Activated T-cell treated with anti-CD3 and anti-CD28 coated beads, Interleukin-2, amount 50 U/mL, for 4 hours (primary cell): ENCODE data around the gene TEAD4. TPM values are rescaled to one million over a fixed set of nuclear protein-coding genes. Genes with fewer than 3 reads are reported as not detected.

Experiments
- ATAC-seq, 2 donors: fragments of 200-7000 bp; cut with Tn5 transposase; one replicate each; pipeline ENCODE4 v1.10.0; 2021
- DNase-seq: peaks from one replicate; pipeline ENCODE4 v3.0.0-alpha.2; 2020
- H3K27me3 Mint-ChIP-seq: one replicate; pipeline ENCODE4 v1.8.0; 2021; ENCODE audit warnings: low read depth, mixed read lengths
- H3K36me3 Mint-ChIP-seq: one replicate; pipeline ENCODE4 v1.8.0; 2022; ENCODE audit warnings: mixed read lengths; ENCODE audit not compliant: insufficient read depth
- H3K4me1 Mint-ChIP-seq: one replicate; pipeline ENCODE4 v1.8.0; 2021; ENCODE audit warnings: low read depth, mixed read lengths
- H3K4me3 Mint-ChIP-seq: one replicate; pipeline ENCODE4 v1.8.0; 2021; ENCODE audit warnings: mild to moderate bottlenecking, moderate library complexity, mixed read lengths
- H3K9me3 Mint-ChIP-seq: one replicate; pipeline ENCODE4 v1.8.0; 2021; ENCODE audit warnings: mixed read lengths
- total RNA-seq, 3 donors: library from RNA; stranded (reverse); gene quantifications; one replicate each; pipeline ENCODE4 v1.2.1, GENCODE V29; 2021

Gene TEAD4
- total RNA-seq, 3 donors from 2014 or later = 2.7 to 4.1 (median 3.7) TPM

GRCh38 chr12:3073438-3074250 lies 114.4 kb downstream of the TEAD4 start:
- peak; percentile 49 to 51 for ATAC-seq
- DNase-seq = peak; percentile 85
- peaks cover 8% of the 10 kb centered on the region for H3K27me3 Mint-ChIP-seq
- H3K4me1 Mint-ChIP-seq = peaks cover 9% of the 10 kb centered on the region
- H3K4me3 Mint-ChIP-seq = no peak overlapping the region
- H3K9me3 Mint-ChIP-seq = no peaks in the 10 kb centered on the region
- no peaks in the 10 kb centered on the region for H3K36me3 Mint-ChIP-seq

- H3K4me3 Mint-ChIP-seq = peak overlapping the region; percentile 63
- peaks cover 5% of the 10 kb centered on the region for H3K27me3 Mint-ChIP-seq
- H3K4me1 Mint-ChIP-seq = peaks cover 9% of the 10 kb centered on the region
- no peaks in the 10 kb centered on the region for H3K9me3 Mint-ChIP-seq
- no peaks in the 10 kb centered on the region for H3K36me3 Mint-ChIP-seq
- no peak for ATAC-seq
- DNase-seq = no peak
These were observed 116.1 kb downstream of the TEAD4 start for GRCh38 chr12:3075315-3075714.

GRCh38 chr12:3076730-3077571 lies 117.8 kb downstream of the TEAD4 start, which contains the start of gene TSPAN9:
TSPAN9 (plus strand) TSS chr12:3077379; CDS start chr12:3201194, 123,815 bp downstream.
- peaks cover 5% of the 10 kb centered on the region for H3K27me3 Mint-ChIP-seq
- H3K4me1 Mint-ChIP-seq = peaks cover 9% of the 10 kb centered on the region
- peak; percentile 70 for DNase-seq
- H3K9me3 Mint-ChIP-seq = no peaks in the 10 kb centered on the region
- ATAC-seq = peak; percentile 85 to 91
- H3K4me3 Mint-ChIP-seq = peak within 1 kb of the TSS; percentile 79
- H3K36me3 Mint-ChIP-seq = no peaks in the 10 kb centered on the region

GRCh38 chr12:3077572-3078081 lies 118.4 kb downstream of the TEAD4 start:
- H3K36me3 Mint-ChIP-seq = no peaks in the 10 kb centered on the region
- peaks cover 5% of the 10 kb centered on the region for H3K27me3 Mint-ChIP-seq
- H3K4me3 Mint-ChIP-seq = peak overlapping the region; percentile 76
- ATAC-seq (peak in 1 of 2 donors; percentile 2), DNase-seq (peak; percentile 14)
- no peaks in the 10 kb centered on the region for H3K9me3 Mint-ChIP-seq
- peaks cover 9% of the 10 kb centered on the region for H3K4me1 Mint-ChIP-seq

- peak overlapping the region; percentile 76 for H3K4me3 Mint-ChIP-seq
These were observed 119.1 kb downstream of the TEAD4 start for GRCh38 chr12:3078086-3078820.

GRCh38 chr12:3081091-3081490 lies 121.9 kb downstream of the TEAD4 start:
- H3K4me3 Mint-ChIP-seq = no peak overlapping the region
- ATAC-seq (no peak), DNase-seq (no peak)
- H3K36me3 Mint-ChIP-seq = no peaks in the 10 kb centered on the region
- no peaks in the 10 kb centered on the region for H3K9me3 Mint-ChIP-seq
- H3K27me3 Mint-ChIP-seq = no peaks in the 10 kb centered on the region
- H3K4me1 Mint-ChIP-seq = peaks cover 10% of the 10 kb centered on the region

More at GRCh38 chr12:3078086-3078820, 119.1 kb downstream of the TEAD4 start:
- peaks cover 9% of the 10 kb centered on the region for H3K4me1 Mint-ChIP-seq
- no peaks in the 10 kb centered on the region for H3K9me3 Mint-ChIP-seq
- H3K27me3 Mint-ChIP-seq = peaks cover 4% of the 10 kb centered on the region
- ATAC-seq = no peak
- no peaks in the 10 kb centered on the region for H3K36me3 Mint-ChIP-seq
- no peak for DNase-seq

- ATAC-seq (no peak), DNase-seq (no peak)
- Mint-ChIP-seq H3K4me3 (no peak overlapping the region), H3K9me3 (no peaks in the 10 kb centered on the region), H3K36me3 (no peaks in the 10 kb centered on the region), H3K27me3 (no peaks in the 10 kb centered on the region), H3K4me1 (peaks cover 9% of the 10 kb centered on the region)
These were observed 122.7 kb downstream of the TEAD4 start for GRCh38 chr12:3081886-3082285.

- H3K36me3 Mint-ChIP-seq = no peaks in the 10 kb centered on the region
- ATAC-seq = no peak
These were observed 124.2 kb downstream of the TEAD4 start for GRCh38 chr12:3083241-3083920.

GRCh38 chr12:3083921-3084347 lies 124.7 kb downstream of the TEAD4 start:
- Mint-ChIP-seq H3K27me3 (no peaks in the 10 kb centered on the region), H3K4me1 (peaks cover 4% of the 10 kb centered on the region), H3K4me3 (no peak overlapping the region), H3K9me3 (no peaks in the 10 kb centered on the region), H3K36me3 (no peaks in the 10 kb centered on the region)
- ATAC-seq (no peak), DNase-seq (no peak)

More at GRCh38 chr12:3083241-3083920, 124.2 kb downstream of the TEAD4 start:
- DNase-seq = no peak
- Mint-ChIP-seq H3K4me1 (peaks cover 4% of the 10 kb centered on the region), H3K4me3 (no peak overlapping the region), H3K27me3 (no peaks in the 10 kb centered on the region), H3K9me3 (no peaks in the 10 kb centered on the region)

- Mint-ChIP-seq H3K4me1 (peaks cover 4% of the 10 kb centered on the region), H3K36me3 (no peaks in the 10 kb centered on the region), H3K27me3 (no peaks in the 10 kb centered on the region), H3K9me3 (no peaks in the 10 kb centered on the region), H3K4me3 (no peak overlapping the region)
- no peak for DNase-seq
- ATAC-seq = no peak
These were observed 125.5 kb downstream of the TEAD4 start for GRCh38 chr12:3084742-3085141.

- no peak overlapping the region for H3K4me3 Mint-ChIP-seq
These were observed 126.3 kb downstream of the TEAD4 start for GRCh38 chr12:3085341-3086139.

GRCh38 chr12:3086211-3086610 lies 127.0 kb downstream of the TEAD4 start:
- ATAC-seq (no peak), DNase-seq (no peak)
- Mint-ChIP-seq H3K9me3 (no peaks in the 10 kb centered on the region), H3K27me3 (no peaks in the 10 kb centered on the region), H3K4me1 (peaks cover 4% of the 10 kb centered on the region), H3K4me3 (no peak overlapping the region), H3K36me3 (no peaks in the 10 kb centered on the region)

More at GRCh38 chr12:3085341-3086139, 126.3 kb downstream of the TEAD4 start:
- ATAC-seq (no peak), DNase-seq (no peak)
- H3K9me3 Mint-ChIP-seq = no peaks in the 10 kb centered on the region
- no peaks in the 10 kb centered on the region for H3K36me3 Mint-ChIP-seq
- peaks cover 4% of the 10 kb centered on the region for H3K4me1 Mint-ChIP-seq
- H3K27me3 Mint-ChIP-seq = no peaks in the 10 kb centered on the region
